ENCODE measurements around the gene VPREB1. TPM values are rescaled to one million over a fixed set of nuclear protein-coding genes. Genes with fewer than 3 reads are reported as not detected.

The VPREB1 gene
- total and polyA plus RNA-seq, 2 of the 4 experiments (the other 2 are of a cell fraction): not detected

- H4K5ac ChIP-seq (ENCODE audit: low read depth, low read length): no peak overlapping the region
- no peak overlapping the region for H3K4me3 ChIP-seq (ENCODE audit: insufficient read depth, low read depth, low read length)
- H4K91ac ChIP-seq (ENCODE audit: insufficient read depth, low read depth, low read length): no peak overlapping the region
- H3K9ac ChIP-seq (ENCODE audit: low read depth, low read length): no peak overlapping the region
- H3K4me2 ChIP-seq (ENCODE audit: low read depth, low read length): no peak overlapping the region
- peak; percentile 74 for TF ChIP-seq FOS (IDR thresholded peaks at IDR 0.05; ENCODE audit: low read depth, low read length)
- no peak for TF ChIP-seq CHD1 (IDR thresholded peaks at IDR 0.05; ENCODE audit: low read depth, low read length)
- TF ChIP-seq MAFK (IDR thresholded peaks at IDR 0.05; ENCODE audit: low read depth, low read length): peak; percentile 32; the same call in 1 of the 2 replicates
- H3K9me3 ChIP-seq (ENCODE audit: control insufficient read depth, insufficient read depth, low read length): no peaks in the 10 kb centered on the region
- H3K23ac ChIP-seq (ENCODE audit: low read depth, low read length): no peak overlapping the region
- no peak overlapping the region for H4K8ac ChIP-seq (ENCODE audit: low read depth in 2 of 2, low read length in 2 of 2)
- H2BK20ac ChIP-seq (ENCODE audit: low read depth, low read length): no peak overlapping the region
- H2BK5ac ChIP-seq (ENCODE audit: low read depth, low read length, poor library complexity, severe bottlenecking): no peak overlapping the region
- ChIA-PET CTCF (no interaction called here), POLR2A (ENCODE audit: unreplicated experiment) (no interaction called here)
- intact Hi-C loops (cut with micrococcal nuclease) (no loop called here), dilution Hi-C loops (cut with HindIII; ENCODE audit: low sequenced_read_pairs, unreplicated experiment) (no loop called here), in situ Hi-C loops (cut with MboI; ENCODE audit: low sequenced_read_pairs) (no loop called here)
- no peaks in the 10 kb centered on the region for H3K79me1 ChIP-seq (ENCODE audit: low read depth in 1 of 2, low read length in 2 of 2)
- no peak overlapping the region for H2AK5ac ChIP-seq (ENCODE audit: low read depth, low read length)
- no peak overlapping the region for H3K27ac ChIP-seq (ENCODE audit: insufficient read depth, low read length)
- WGBS, 2 experiments (ENCODE audit: extremely low coverage in 2 of 2, insufficient read length in 1 of 2): no CpG with 5 or more reads among the region's 4 CpGs
- H3K4me1 ChIP-seq (ENCODE audit: control insufficient read depth, insufficient read depth, low read length): no peaks in the 10 kb centered on the region
- H2BK15ac ChIP-seq (ENCODE audit: low read depth, low read length): no peak overlapping the region
- no TSS peak for BruUV-seq (replicated peaks)
- no peak overlapping the region for H3K14ac ChIP-seq (replicated peaks; ENCODE audit: low read depth, low read length)
- H3K4ac ChIP-seq (ENCODE audit: low read depth, low read length): no peak overlapping the region
- no peak overlapping the region for H3K56ac ChIP-seq (ENCODE audit: extremely low read depth, insufficient read depth, low read length)
- ATAC-seq (ENCODE audit: low read depth) (peak; percentile 44; the same call in 1 of the 2 replicates), DNase-seq (peak; percentile 85)
- no peak overlapping the region for H3K18ac ChIP-seq (ENCODE audit: low read depth, low read length)
- no peak overlapping the region for H2AK9ac ChIP-seq (replicated peaks; ENCODE audit: low read depth, low read length, poor library complexity)
- H2AFZ ChIP-seq (replicated peaks; ENCODE audit: low read length, poor library complexity): no peak overlapping the region
- no peaks in the 10 kb centered on the region for H4K20me1 ChIP-seq (ENCODE audit: insufficient read depth, low read length)
- H3K36me3 ChIP-seq (ENCODE audit: control insufficient read depth, insufficient read depth, low read length): no peaks in the 10 kb centered on the region
- no peak overlapping the region for H2BK120ac ChIP-seq (ENCODE audit: low read depth, low read length)
- H3K27me3 ChIP-seq (ENCODE audit: control insufficient read depth, insufficient read depth, low read length): peaks cover 27% of the 10 kb centered on the region; the same call in 1 of the 2 replicates
- H3K9me1 ChIP-seq (ENCODE audit: insufficient read depth, low read length): peaks cover 3% of the 10 kb centered on the region; the same call in 1 of the 2 replicates
These were observed 34.2 kb upstream of the VPREB1 start for GRCh38 chr22:22210375-22210774.
